22Rv1 (cell line): Measurements from ENCODE around the gene PRR20G.

Source experiments
- H3K27ac ChIP-seq: fragments of 450-650 bp; 2 replicates; pipeline ENCODE4 v1.5.1; 2017
- ZFX ChIP-seq: fragments of 450-650 bp; IDR thresholded peaks from 2 replicates; pipeline ENCODE4 v1.6.1; 2017; ENCODE audit warnings: antibody characterized with exemption, borderline replicate concordance
- TF ChIP-seq, protein P1 (sequence below): fragments of 450-650 bp; IDR thresholded peaks from 2 replicates; pipeline ENCODE4 v1.5.1; 2017; ENCODE audit warnings: mild to moderate bottlenecking

The PRR20G gene

DNA sequence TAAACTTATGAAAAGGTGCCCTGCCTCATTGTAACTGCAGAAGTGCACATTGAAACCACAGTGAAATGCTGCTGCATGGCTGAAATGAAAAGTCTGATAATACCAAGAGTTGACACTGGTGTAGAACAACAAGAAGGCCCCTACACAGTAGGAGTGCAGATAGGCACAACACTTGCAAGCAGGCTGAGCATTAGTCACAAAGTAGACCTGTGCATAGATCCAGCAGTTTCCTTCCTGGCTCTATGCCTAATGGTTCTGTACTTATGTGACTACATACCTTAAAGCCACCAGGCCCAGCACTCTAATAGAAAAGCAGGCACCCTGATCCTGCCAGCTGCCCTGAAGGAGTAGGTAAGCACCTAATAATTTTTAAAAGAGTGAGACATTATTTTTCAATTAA, 53.1 kb downstream of the PRR20G start:
- TF ChIP-seq ZFX: no peak
- TF ChIP-seq, protein P1, sequence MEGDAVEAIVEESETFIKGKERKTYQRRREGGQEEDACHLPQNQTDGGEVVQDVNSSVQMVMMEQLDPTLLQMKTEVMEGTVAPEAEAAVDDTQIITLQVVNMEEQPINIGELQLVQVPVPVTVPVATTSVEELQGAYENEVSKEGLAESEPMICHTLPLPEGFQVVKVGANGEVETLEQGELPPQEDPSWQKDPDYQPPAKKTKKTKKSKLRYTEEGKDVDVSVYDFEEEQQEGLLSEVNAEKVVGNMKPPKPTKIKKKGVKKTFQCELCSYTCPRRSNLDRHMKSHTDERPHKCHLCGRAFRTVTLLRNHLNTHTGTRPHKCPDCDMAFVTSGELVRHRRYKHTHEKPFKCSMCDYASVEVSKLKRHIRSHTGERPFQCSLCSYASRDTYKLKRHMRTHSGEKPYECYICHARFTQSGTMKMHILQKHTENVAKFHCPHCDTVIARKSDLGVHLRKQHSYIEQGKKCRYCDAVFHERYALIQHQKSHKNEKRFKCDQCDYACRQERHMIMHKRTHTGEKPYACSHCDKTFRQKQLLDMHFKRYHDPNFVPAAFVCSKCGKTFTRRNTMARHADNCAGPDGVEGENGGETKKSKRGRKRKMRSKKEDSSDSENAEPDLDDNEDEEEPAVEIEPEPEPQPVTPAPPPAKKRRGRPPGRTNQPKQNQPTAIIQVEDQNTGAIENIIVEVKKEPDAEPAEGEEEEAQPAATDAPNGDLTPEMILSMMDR: no peak
- no peak overlapping the region for H3K27ac ChIP-seq
